Measurements from ENCODE around the gene SOX8. TPM values are rescaled to one million over a fixed set of nuclear protein-coding genes. Genes with fewer than 3 reads are reported as not detected.
"Not testable (repeated sequence)": the region's sequence is repeated elsewhere in the genome, so short reads cannot be mapped to it uniquely, and the experiment has no call there.

Gene SOX8
- total RNA-seq, 1 donor from 2014 or later, result 0.11 TPM

GRCh38 chr16:953818-954217 is 27.8 kb upstream of the SOX8 start:
- intact Hi-C loops (cut with micrococcal nuclease), result not testable (repeated sequence)

- intact Hi-C loops (cut with micrococcal nuclease), result not testable (repeated sequence)
Measured at GRCh38 chr16:955766-956165, 25.8 kb upstream of the SOX8 start.

GRCh38 chr16:959232-960040 is 22.1 kb upstream of the SOX8 start:
- intact Hi-C loops (cut with micrococcal nuclease), result no loop called here

- intact Hi-C loops (cut with micrococcal nuclease), result no loop called here
Measured at GRCh38 chr16:962366-962765, 19.2 kb upstream of the SOX8 start.

- intact Hi-C loops (cut with micrococcal nuclease), result no loop called here
Measured at GRCh38 chr16:962901-963814, 18.4 kb upstream of the SOX8 start.

GRCh38 chr16:963913-964312 is 17.7 kb upstream of the SOX8 start:
- intact Hi-C loops (cut with micrococcal nuclease), result no loop called here

GRCh38 chr16:964356-965035 is 17.1 kb upstream of the SOX8 start:
- intact Hi-C loops (cut with micrococcal nuclease), result no loop called here

GRCh38 chr16:965036-965395 is 16.6 kb upstream of the SOX8 start:
- intact Hi-C loops (cut with micrococcal nuclease), result no loop called here

GRCh38 chr16:965487-965886 is 16.1 kb upstream of the SOX8 start:
- intact Hi-C loops (cut with micrococcal nuclease), result no loop called here

GRCh38 chr16:966035-966434 is 15.5 kb upstream of the SOX8 start:
- intact Hi-C loops (cut with micrococcal nuclease), result no loop called here

- intact Hi-C loops (cut with micrococcal nuclease), result no loop called here
Measured at GRCh38 chr16:966505-966904, 15.1 kb upstream of the SOX8 start.

- intact Hi-C loops (cut with micrococcal nuclease), result no loop called here
Measured at GRCh38 chr16:967077-967541, 14.5 kb upstream of the SOX8 start.

- intact Hi-C loops (cut with micrococcal nuclease), result no loop called here
Measured at GRCh38 chr16:967546-968295, 13.8 kb upstream of the SOX8 start.

GRCh38 chr16:968620-969019 is 12.9 kb upstream of the SOX8 start:
- intact Hi-C loops (cut with micrococcal nuclease), result no loop called here

GRCh38 chr16:969508-970385 is 11.8 kb upstream of the SOX8 start:
- intact Hi-C loops (cut with micrococcal nuclease), result no loop called here

GRCh38 chr16:970386-970765 is 11.2 kb upstream of the SOX8 start:
- intact Hi-C loops (cut with micrococcal nuclease), result no loop called here

- intact Hi-C loops (cut with micrococcal nuclease), result no loop called here
Measured at GRCh38 chr16:970766-971581, 10.6 kb upstream of the SOX8 start, which contains the start of gene LMF1. Gene LMF1 (minus strand): TSS chr16:970984. CDS start chr16:970980, 4 bp downstream.

- intact Hi-C loops (cut with micrococcal nuclease), result no loop called here
Measured at GRCh38 chr16:971582-971905, 10.0 kb upstream of the SOX8 start.

- intact Hi-C loops (cut with micrococcal nuclease), result no loop called here
Measured at GRCh38 chr16:971981-972315, 9.6 kb upstream of the SOX8 start.
